ENCODE results near the gene OGFRL1. TPM values are rescaled to one million over a fixed set of nuclear protein-coding genes. Genes with fewer than 3 reads are reported as not detected.

The OGFRL1 gene
- total RNA-seq, 2 experiments from 2014 or later: 9.1 TPM

- Histone ChIP-seq H3K27me3 (ENCODE audit: control insufficient read depth in 1 of 2, insufficient read depth in 2 of 2, low read length in 2 of 2) (no peaks in the 10 kb centered on the region), H3K9me3 (ENCODE audit: control insufficient read depth in 1 of 2, insufficient read depth in 1 of 2, low read length in 2 of 2) (no peaks in the 10 kb centered on the region), H3K27ac (ENCODE audit: low read depth in 1 of 2, low read length in 2 of 2) (no peak overlapping the region), H3K36me3 (ENCODE audit: insufficient read depth, low read length) (no peaks in the 10 kb centered on the region), H3K4me1 (ENCODE audit: insufficient read depth, low read length) (no peaks in the 10 kb centered on the region), H3K4me3 (ENCODE audit: low read length) (no peak overlapping the region)
- no peak for TF ChIP-seq CTCF (IDR thresholded peaks at IDR 0.05)
- H3K27me3 Mint-ChIP-seq: peaks cover 4% of the 10 kb centered on the region
- H3K4me3 Mint-ChIP-seq: no peak overlapping the region
- no peaks in the 10 kb centered on the region for H3K4me1 Mint-ChIP-seq (ENCODE audit: low read depth)
- no peaks in the 10 kb centered on the region for H3K9me3 Mint-ChIP-seq
- no peak for DNase-seq
- CTCF ChIA-PET: interaction anchor here (1.1 kb wide), 1 partner anchor 155 kb away, joined by 3 read pairs; no protein-coding TSS in a partner anchor
- intact Hi-C loops (cut with DNase I, micrococcal nuclease): loop anchor here in 1 of 2 experiments (10.0 kb wide), 1 partner anchor 1121 kb away; no protein-coding TSS in a partner anchor
- H3K27ac Mint-ChIP-seq: no peak overlapping the region
- no peaks in the 10 kb centered on the region for H3K36me3 Mint-ChIP-seq (ENCODE audit: low read depth)
- POLR2A ChIA-PET: no interaction called here
- ATAC-seq (ENCODE audit: poor library complexity): no peak
Measured at GRCh38 chr6:71345476-71346333, 57.1 kb downstream of the OGFRL1 start.

DNA sequence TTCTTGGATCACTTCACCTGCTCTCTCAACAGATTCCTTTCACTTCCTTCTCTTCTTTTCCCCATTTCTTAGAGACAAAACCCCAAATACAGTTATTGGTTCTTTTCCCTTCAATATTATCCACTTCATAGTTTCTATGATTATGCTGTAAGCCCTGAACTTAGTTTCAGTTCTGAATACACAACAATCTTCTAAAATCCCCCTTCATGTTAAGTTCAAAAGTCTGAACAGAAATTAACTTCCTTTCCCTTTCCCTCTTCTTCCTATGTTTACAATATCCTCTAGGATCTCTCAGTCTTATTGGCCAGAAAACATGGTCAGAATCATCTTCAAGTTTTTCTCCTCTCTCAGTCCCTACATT is 57.7 kb downstream of the OGFRL1 start:
- intact Hi-C loops (cut with DNase I, micrococcal nuclease): loop anchor here in 1 of 2 experiments (10.0 kb wide), 1 partner anchor 1122 kb away; no protein-coding TSS in a partner anchor

DNA sequence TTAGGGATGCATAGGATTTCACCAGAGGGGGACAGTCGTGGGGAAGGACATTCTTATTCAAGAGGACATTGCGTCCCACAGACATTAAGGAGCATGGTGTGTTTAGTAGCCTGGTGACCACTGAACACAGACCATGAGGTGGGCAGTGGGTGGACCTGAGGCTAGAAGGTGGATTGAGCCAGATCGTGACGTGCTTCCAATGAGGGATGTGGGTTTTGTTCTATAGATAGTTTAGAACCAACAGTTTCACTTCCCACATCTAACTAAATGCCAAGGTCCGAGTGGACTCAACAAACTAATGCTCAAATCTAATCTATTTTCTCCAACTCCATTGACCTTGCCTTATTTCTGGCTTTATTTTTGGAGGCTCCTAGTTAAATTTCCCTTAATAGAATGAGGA is 58.5 kb downstream of the OGFRL1 start:
- Histone ChIP-seq H3K36me3 (ENCODE audit: insufficient read depth, low read length) (no peaks in the 10 kb centered on the region), H3K4me1 (ENCODE audit: insufficient read depth, low read length) (no peaks in the 10 kb centered on the region), H3K27ac (ENCODE audit: low read depth in 1 of 2, low read length in 2 of 2) (no peak overlapping the region), H3K9me3 (ENCODE audit: control insufficient read depth in 1 of 2, insufficient read depth in 1 of 2, low read length in 2 of 2) (no peaks in the 10 kb centered on the region), H3K27me3 (ENCODE audit: control insufficient read depth in 1 of 2, insufficient read depth in 2 of 2, low read length in 2 of 2) (no peaks in the 10 kb centered on the region), H3K4me3 (ENCODE audit: low read length) (no peak overlapping the region)
- Mint-ChIP-seq H3K4me3 (no peak overlapping the region), H3K36me3 (ENCODE audit: low read depth) (no peaks in the 10 kb centered on the region), H3K9me3 (no peaks in the 10 kb centered on the region), H3K27me3 (peaks cover 4% of the 10 kb centered on the region), H3K4me1 (ENCODE audit: low read depth) (no peaks in the 10 kb centered on the region), H3K27ac (no peak overlapping the region)
- DNase-seq (peak in 2 of 14 experiments; percentile 6 to 9), ATAC-seq (ENCODE audit: poor library complexity) (no peak)
- ChIA-PET POLR2A (no interaction called here), CTCF (no interaction called here)
- TF ChIP-seq CTCF (IDR thresholded peaks at IDR 0.05): no peak
- intact Hi-C loops (cut with DNase I, micrococcal nuclease): loop anchor here in 1 of 2 experiments (1.0 to 10.0 kb wide), 2 partner anchors 156 to 1122 kb away; no protein-coding TSS in a partner anchor

More for the DNA sequence above, 57.7 kb downstream of the OGFRL1 start:
- Histone ChIP-seq H3K27ac (ENCODE audit: low read depth in 1 of 2, low read length in 2 of 2) (no peak overlapping the region), H3K9me3 (ENCODE audit: control insufficient read depth in 1 of 2, insufficient read depth in 1 of 2, low read length in 2 of 2) (no peaks in the 10 kb centered on the region), H3K36me3 (ENCODE audit: insufficient read depth, low read length) (no peaks in the 10 kb centered on the region), H3K4me1 (ENCODE audit: insufficient read depth, low read length) (no peaks in the 10 kb centered on the region), H3K27me3 (ENCODE audit: control insufficient read depth in 1 of 2, insufficient read depth in 2 of 2, low read length in 2 of 2) (no peaks in the 10 kb centered on the region), H3K4me3 (ENCODE audit: low read length) (no peak overlapping the region)
- CTCF ChIA-PET: no interaction called here
- Mint-ChIP-seq H3K9me3 (no peaks in the 10 kb centered on the region), H3K27me3 (peaks cover 4% of the 10 kb centered on the region), H3K4me1 (ENCODE audit: low read depth) (no peaks in the 10 kb centered on the region), H3K27ac (no peak overlapping the region), H3K4me3 (no peak overlapping the region), H3K36me3 (ENCODE audit: low read depth) (no peaks in the 10 kb centered on the region)
- no peak for ATAC-seq (ENCODE audit: poor library complexity)
- DNase-seq: no peak
- no peak for TF ChIP-seq CTCF (IDR thresholded peaks at IDR 0.05)
- POLR2A ChIA-PET: no interaction called here

All from CD4-positive, alpha-beta T cell (primary cell).